NCI-H187 (cell line): ENCODE measurements around the gene NVL.

Experiments
- DNase-seq, 2 experiments: peaks; one replicate each; lab custom pipeline; 2025; lab: John Stamatoyannopoulos, UW

Gene NVL

DNA sequence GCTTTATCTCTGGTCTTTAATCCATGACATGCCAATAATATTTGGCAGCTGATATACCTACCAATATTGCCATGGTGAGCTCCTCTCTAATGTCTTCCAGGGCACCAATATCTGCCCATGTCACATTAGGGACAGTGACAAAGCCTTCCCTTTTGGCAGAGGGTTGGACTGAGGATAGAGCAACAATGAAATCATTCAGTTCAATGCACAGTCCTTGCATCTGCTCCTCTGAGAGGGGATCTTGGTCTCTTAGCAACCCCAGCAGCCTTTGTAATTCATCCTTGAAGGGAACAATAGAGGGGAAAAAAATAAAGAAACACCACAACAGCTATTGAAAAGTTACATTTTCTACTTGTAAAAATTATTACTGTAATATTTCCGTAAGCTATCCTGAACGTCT is 42.3 kb downstream of the NVL start:
- no peak for DNase-seq

DNA sequence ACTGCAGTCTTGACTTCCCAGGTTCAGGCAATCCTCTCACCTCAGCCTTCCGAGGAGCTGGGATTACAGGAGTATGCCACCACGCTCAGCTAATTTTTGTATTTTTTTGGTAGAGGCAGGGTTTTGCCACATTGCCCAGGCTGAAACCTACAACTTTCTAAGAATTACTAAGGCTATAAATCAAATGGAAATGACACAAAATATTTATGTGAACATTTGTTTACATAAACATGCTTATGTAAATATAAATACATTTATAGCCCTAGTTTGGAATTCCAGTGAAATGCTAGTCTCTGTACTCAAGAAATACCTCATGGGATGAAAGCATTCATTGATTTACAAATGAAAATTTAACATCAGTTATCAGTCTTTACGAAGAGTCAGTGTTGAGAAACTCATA is 47.8 kb downstream of the NVL start:
- no peak for DNase-seq

DNA sequence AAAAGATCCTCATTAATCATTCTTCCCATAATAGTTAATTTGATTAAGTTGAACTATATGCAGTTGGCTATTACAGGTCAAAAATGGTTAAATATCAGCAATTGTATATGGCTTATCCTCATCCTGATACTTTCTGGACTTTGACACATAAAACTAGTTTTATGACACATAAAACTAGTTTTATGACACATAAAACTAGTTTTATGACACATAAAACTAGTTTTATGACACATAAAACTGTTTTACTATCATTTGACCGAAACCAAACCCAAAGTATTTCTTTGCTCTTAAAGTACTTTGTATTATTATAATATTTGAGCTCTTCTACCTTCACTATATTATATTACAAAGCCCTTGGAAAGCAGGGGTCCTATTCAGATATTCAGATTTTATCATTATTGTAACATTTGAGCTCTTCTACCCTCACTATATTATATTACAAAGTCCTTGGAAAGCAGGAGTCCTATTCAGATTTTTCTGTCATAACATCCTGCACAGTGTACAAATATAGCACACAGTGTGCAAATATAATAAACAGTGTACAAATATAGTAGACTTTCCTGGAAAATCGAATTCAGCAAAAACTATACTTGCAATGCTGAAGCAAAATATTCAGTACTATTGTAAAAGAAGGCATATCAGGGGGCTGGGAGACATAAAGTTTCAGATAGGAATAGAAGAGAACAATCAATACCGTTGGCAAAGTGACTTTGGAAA is 53.0 kb downstream of the NVL start:
- DNase-seq, result no peak

DNA sequence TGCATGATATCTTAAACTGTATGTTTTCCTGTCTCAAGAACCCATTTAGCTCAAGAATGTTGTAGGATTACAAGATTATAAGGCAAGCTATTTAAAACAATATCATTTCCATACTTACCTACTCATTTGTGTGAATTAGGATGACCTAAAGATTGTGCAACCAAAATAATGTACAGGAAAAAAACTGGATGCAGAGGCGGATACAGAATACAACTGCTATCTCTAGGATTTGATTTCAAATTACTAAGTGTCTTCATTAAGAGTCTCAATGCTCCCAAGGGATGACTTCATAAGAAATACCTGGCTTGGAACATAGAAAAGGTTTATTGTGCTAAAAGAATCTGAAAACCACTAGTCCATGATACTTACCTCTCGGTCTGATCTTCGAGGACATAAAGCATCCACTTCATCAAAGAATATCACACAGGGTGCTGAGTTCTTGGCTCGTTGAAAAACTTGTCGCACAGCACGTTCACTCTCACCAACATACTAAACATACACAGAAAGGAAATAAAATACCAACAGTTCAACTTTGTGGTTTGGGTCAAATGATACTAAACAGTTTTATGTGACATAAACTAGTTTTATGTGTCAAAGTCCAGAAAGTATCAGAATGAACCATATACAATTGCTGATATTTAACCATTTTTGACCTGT is 54.9 kb downstream of the NVL start:
- no peak for DNase-seq

DNA sequence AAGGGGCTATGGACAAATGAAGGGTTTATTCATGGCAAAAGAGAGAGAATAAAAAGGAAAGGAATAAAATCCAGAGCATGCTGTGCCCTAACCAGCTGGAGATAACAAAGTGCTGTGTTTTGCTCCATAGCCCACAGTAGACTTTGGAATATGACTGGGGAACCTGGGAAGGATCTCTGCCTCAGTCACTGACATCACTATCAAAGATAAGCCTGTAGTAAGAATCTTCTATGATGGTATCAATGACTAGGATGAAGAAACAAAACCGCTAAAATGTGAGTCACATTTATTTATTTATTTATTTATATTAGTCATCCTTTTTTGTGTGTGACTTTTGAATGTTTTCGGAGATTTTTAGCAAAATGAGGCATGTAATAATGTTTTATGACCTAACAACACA is 56.3 kb downstream of the NVL start:
- DNase-seq, result no peak

DNA sequence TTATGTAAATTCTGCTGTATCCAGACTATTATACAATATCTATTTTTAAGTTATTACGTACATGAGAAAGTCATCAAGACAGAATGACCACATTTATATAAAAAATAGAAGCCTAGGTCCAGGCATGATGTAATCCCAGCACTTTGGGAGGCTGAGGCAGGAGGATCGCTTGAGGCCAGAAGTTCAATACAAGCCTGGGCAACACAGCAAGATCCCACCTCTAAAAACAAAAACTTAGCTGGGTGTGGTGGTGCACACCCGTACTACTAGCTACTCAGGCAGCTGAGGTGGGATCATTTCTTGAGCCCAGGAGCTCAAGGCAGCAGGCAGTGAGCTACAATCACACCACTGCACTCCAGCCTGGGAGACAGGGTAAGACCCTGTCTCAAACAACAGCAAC is 58.9 kb downstream of the NVL start:
- DNase-seq, result no peak

DNA sequence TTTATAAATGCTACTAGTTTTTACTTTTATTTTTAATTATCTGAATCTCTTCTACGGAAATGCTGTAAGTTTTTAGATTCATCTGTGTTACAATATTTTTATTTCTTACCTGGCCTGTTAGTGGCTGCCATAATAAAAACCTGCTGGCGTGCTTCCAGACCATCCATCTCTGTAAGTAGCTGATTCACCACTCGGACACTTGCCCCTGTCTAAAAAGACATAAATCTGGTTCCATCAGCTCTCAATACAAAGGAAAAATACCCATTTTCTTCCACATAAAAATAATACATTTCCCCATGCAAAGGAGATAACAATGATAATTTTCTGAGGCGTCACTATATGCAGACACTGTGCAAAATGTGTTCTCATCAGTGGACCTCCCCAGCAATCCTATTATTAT is 62.0 kb downstream of the NVL start:
- no peak for DNase-seq

DNA sequence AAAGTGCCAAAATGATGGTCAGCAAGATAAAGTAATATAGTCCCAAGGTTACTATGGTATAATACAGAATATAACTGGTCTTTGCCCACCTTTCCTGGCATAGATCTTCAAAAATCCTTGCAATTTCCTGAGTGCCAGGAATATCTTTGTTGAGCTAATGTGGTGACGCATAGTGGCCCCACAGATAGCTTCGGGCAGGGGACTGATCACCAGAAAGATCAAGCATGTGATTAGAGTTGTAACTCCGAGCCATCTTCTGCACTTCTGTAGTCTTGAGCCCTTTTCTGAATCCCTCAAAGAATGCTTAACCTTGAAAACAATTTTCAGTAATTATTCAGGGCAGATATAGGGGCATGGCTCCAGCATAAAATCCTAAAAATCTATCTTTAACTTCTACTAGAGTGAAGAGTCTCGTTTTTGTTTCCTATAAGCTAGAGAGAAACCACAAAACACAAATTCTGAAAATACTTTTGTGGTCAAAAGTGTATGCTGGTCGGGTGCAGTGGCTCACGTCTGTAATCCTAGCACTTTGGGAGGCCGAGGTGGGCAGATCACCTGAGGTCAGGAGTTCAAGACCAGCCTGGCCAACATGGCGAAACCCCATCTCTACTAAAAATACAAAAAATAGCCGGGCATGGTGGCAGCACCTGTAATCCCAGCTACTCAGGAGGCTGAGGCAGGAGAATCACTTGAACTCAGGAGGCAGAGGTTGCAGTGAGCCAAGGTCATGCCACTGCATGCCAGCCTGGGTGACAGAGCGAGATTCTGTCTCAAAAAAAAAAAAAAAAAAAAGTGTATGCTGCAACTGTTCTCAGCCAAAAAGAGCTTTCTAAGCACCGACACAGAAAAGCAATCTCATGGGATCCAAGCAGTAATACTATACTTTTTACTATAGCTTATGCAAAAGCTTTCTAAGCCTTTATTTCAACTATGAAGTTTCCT is 62.8 kb downstream of the NVL start:
- no peak for DNase-seq

DNA sequence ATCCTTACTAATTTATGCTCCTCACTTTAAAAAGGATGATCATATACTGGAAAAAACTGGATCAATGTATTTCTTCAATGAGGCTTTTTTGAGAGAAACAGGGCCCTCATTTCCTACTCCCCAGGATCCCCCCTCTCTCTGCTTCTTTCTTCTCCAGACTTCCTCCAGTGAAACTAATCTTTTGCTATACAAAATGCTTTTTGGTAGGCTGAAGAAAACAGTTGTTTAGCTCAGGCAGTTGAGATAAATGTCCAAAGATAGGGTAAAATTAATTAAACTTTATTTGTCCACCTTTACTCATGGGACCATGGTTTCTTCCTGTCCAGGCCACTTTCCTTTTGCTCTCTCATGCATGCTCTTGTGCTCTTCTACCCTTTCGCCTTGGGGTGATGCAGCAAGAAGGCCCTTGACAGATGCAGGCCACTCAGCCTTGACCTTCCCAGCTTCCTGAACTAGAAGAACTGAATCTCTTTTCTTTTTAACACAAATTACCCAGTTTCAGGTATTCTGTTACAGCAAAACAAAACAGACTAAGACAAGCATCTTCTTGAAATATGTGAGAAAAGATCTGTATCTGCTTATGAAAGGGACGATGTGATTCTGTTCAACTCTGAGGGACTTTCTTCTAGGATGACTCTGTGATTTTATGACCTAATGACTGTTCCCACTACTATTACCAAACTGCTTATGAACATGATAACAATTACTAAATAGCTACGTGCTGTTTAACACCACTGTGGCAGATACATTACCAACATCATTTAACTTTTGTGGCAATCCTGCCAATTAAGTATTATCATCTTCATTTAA is 63.7 kb downstream of the NVL start:
- no peak for DNase-seq

DNA sequence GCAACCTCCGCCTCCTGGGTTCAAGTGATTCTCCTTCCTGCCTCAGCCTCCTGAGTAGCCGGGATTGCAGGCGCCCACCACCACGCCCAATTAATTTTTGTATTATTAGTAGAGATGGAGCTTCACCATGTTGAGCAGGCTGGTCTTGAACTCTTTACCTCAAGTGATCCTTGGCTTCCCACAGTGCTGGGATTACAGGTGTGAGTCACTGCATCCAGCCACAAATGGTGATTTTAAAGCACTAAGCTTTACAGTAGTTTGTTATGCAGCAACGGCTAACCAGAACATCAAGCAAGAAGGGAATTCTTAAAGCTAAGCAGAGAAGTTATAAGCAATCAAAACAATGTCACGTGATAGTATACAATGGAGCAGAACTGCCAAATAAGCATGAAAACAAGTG is 65.7 kb downstream of the NVL start:
- DNase-seq, result no peak

DNA sequence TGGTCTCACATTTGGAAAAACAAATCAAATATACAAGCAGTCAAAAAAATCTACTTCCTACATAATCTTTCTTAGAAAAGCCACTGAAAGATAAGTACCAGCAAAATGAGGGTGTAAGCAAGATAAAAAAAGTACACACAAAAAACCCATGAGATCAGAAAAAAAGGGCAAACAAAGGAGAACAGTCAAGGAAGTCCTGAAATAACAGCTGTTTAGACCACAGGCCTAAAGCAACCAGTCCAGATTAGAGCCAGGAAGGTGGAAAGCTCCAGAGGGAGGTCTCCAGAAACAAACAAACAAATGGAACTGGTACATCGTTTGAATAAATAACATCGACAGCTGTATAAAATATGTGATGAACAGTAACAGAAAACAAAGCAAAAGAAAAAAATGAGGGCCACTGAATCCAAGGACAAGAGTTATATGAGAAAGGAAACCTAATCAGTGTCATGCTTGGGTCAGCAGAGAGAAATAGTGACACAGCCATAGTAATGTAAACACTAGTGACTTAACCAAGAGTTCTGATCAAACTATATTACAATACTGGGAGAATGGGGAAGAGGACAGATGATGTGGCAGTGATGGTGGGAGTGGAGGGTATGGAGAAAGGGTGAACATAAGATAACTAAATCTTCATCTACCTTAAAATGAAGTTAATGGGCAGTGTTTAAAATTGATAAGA is 67.5 kb downstream of the NVL start:
- DNase-seq, result no peak

DNA sequence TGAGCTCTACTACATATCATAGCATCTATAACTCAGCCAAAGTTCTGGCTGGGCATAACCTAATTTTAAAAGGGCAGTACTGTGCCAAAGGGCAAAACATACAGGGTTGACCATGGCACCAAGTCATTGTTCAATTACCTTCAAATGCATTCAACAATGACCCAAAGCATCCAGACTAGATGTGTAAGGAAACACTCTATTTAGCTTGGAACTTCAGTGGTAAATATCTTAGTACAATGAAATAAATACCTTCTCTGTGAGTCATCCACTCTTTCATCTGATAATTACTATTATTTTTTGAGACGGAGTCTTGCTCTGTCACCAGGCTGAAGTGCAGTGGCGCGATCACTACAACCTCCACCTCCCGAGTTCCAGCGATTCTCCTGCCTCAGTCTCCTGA is 70.0 kb downstream of the NVL start:
- no peak for DNase-seq

DNA sequence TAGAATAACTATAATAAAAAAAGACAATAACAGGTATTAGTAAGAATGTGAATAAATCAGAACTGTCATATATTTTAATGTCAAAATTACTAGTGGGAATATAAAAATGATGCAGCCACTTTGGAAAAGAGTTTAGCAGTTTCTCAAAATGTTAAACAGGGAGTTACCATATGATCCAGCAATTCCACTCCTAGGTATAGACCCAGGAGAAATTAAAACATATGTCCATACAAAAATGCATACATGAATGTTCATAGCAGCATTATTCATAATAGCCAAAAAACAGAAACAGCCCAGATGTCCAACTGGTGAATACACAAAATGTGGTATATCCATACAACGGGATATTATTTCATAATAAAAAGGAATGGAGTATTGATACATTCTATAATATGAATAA is 71.6 kb downstream of the NVL start:
- DNase-seq, result no peak

DNA sequence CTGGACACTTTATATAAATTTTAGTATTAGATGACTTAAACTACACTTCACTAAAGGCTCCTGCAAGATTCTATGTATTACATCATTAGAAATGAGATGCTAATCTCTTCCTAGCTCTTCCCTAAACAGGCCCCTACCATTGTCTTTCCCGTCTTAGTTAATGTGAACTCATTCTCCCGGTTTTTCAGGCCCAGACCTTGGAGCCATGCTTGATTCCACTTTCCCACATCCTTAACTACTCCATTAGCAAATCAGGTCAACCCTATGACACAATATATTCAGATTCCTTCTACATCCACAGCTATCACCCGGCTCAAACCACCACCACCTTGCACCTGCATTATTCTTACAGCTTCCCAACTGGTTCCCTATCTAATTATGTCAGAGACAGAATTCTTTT is 73.3 kb downstream of the NVL start:
- DNase-seq, result no peak

DNA sequence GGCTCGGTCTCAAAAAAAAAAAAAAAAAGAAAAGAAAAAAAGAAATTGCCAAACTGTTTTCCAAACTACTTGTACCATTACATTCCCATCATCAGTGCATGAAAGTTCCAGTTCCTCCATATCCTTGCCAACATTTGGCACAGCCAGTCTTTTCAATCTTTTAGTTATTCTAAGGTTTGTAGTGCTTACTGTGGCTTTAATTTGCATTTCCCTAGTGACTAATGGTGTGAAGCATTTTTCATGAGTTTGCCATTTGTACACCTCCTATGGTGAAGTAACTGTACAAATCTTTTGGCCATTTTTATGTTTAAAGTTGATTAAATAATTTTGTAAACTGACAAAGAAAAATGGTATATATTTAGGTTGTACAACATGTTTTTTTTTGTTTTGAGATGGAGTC is 76.3 kb downstream of the NVL start:
- no peak for DNase-seq

DNA sequence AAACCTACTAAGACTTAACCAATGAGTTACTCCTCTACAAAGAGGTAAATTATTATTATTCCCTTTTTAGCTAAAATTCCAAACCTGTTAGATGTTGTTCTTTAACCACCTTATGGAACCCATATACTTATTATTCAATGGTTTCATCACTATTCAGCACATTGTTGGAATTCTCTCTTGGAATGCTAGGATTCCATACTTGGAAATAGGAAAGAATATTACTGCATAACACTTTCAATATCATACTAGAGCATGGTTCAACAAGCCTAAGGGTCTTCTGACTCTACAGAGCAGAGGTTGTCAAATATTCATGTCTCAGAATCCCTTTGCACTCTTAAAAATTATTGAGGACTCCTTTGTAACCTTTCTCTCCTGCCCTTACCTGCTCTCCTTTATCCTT is 77.5 kb downstream of the NVL start:
- no peak for DNase-seq

DNA sequence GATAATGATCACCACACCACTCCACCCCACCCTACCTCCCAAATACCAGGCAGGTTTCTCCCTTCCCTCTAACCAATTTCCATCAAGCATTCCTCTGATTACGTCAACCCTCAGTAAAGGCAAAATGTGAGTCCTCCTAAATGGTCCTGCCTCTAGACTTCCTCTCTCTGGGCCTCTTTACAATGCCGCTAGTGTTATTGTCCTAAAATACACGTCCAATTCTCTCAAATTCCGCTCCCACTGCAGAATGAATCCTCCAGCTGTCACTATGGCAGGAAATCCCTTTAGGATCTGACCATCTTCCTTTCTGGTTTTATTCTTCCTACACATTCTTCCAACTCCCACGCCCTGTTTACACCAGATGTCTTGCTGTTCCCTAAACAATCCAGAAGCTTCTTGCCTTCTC is 78.2 kb downstream of the NVL start:
- no peak for DNase-seq

DNA sequence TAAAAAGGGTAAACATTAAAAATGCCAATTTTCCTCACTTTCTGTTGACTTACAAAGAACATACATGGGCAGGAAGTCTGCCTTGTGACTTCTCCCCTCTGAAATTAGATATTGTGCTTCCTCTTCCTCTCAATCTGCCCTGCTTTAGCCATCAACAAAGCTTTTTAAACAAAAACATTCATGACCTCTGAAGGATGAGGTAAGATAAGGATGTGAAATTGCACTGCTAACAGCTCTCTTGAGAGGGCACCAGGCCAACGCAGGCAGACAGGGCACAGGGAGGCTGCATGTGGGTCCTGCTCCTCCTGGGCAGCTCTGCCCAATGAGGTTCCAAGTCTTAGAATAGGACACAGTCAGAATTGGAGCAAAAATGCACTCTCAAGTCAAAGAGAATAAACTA is 84.8 kb downstream of the NVL start:
- no peak for DNase-seq

DNA sequence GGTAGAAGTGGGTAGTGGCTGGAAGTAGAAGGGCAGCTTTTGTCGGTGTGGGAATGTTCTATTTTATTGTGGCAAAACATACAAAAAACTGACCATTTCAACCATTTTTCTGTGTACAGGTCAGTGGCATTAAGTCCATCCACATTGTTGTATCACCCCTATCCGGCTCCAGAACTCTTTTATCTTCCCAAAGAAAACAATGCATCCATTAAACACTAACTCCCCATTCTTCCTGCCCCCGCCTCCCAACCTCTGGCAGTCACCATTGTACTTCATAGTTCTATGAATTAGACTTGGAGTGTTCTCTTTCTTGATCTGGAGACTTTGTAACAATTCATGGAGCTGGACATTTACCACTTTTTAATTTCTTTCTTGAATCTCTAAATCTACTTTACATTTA is 91.2 kb downstream of the NVL start:
- no peak for DNase-seq

DNA sequence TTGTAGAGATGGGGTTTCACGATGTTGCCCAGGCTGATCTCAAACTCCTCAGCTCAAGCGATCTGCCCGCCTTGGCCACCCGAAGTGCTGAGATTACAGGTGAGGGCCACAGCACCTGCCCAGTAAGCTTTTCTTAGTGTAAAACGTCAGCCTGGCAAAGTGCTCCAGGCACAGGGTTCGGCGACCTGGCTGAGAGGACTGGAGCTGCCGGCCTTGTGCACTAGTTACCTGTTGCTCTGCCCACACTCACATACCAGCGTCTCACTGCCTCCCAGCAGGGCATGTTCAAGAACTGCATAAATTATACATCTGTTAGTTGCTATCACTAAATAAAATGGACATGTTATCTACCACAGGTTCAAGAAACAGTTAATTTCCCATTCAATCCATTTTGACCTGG is 91.8 kb downstream of the NVL start:
- DNase-seq, result no peak

DNA sequence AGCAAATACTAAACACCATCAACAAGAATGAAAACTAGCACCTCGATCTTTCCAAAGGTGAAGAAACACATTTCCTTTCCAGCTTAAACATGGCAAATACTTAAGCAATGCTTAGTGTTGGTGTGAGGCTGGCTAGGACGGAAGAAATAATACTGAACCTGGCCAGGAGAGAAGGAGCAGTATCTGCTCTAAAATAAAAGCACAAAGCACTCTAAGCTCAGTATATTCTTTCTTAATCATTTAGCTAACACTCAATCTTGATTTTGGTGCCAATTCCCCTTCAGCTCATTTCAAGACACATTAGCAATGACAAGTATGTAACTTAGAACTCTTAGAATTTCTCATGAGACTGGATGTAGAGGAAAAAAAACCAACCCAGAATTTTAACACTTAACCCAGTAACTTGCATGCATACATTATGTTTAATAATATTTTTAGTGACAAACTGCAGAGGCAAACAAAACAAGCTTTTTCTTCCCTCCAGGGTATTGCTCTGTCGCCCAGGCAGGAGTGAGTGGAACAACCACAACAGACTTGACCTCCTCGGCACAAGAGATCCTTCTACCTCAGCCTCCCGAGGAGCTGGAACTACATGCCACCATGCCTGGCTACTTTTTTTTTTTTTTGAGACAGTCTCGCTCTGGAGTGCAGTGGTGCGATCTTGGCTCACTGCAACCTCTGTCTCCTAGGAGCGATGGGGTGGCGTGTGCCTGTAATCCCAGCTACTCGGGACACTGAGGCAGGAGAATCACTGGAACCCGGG is 92.7 kb downstream of the NVL start:
- DNase-seq, result no peak
